GM19452 (cell line): ENCODE measurements around the gene PHTF1.
"Not testable (repeated sequence)": the region's sequence is repeated elsewhere in the genome, so short reads cannot be mapped to it uniquely, and the experiment has no call there.

Experiments used
- ATAC-seq: cut with Tn5 transposase; IDR thresholded peaks from one replicate; pipeline ENCODE4 v1.9.1; 2021; ENCODE audit not compliant: unreplicated experiment

The PHTF1 gene

GRCh38 chr1:113779542-113779941 is 20.3 kb upstream of the PHTF1 start:
- no peak for ATAC-seq

DNA sequence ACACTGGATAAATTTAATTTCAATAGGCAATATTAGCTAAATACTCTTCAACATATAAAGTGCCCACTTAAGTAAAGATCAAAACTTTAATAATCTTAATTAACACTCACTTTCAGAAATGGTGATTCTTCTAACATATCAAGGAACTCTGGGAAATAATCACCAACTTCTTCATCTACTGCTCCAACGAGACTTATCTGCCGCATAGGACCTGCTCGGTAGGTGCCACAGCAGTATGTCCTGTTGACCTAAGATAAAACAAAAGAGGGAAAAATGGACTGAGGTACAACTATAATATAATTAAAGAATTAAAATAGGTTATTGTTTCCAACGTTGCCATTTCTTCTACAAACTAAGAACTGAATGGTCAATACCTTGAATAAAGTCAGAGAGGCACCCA is 18.3 kb upstream of the PHTF1 start:
- ATAC-seq: no peak

GRCh38 chr1:113770031-113770430 is 10.7 kb upstream of the PHTF1 start:
- no peak for ATAC-seq

GRCh38 chr1:113769601-113769970 is 10.3 kb upstream of the PHTF1 start:
- no peak for ATAC-seq

DNA sequence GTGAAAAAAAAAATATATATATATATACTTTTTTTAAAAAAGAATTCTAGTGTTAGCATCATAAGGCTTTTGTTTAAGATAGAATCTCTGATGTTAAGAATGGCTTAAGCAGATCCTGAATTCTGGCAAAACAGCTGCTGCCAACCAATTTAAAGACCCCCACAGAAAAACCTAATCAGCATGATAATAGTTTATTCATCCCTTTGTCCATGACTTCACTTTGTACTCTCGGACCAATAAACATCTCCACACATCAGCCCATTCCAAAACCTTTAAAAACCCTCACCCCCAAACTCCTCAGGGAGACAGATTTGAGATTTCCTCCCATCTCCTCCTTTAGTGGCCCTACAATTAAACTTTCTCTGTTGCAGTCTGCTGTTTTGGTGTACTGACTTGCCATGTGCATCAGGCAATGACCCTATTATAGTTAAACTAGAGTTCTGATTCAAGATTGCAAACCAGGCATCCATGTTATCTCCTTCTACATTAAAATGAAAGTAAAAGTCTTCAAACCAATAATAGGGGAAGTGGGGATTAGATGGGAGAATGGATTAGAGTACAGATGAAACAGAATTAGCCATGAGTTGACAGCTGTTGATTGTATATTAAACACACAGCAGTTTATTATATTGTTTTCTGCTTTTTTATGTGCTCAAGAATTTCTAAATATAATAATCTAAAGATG is 9.8 kb upstream of the PHTF1 start:
- no peak for ATAC-seq

DNA sequence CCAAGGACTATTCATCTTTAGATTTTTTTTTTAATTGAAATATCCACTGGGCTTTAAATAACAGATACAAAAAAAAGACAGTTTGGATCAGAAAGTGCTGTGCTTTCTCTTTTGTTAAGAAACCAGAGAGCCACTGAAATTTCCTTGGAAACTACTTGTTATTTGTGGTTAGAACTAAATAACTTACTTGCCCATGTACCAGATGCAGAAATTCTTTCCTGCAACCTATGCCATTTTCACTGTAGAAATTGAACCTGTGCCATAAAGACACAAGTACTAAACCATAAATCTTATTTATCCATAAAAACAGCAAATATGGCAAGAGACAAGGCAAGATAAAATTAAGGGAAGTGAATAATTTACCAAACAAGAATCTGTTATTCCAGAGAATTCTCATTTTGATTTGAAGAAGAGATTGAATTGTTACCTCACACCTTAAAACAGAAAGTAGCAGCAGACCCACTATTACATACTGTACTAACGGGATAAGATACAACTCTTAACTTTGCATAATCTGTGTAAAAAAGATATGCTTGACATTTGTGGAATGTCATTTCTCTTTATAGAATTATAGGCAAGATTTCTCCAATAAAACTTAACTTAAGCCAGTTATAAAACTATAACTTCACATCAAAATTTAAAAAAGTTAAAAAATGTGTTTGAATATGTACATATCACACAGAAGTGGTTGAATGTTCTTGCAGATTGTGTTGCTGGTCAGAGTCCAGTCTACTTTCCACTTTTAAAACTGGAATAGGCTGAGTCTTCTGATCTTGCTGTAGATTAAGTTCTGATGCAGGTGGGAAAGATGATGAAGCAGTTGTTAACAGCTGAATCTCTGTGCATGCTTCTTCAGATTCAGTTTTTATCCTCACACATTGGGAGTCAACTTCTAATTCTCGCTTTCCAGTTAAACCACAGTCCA is 6.3 kb upstream of the PHTF1 start:
- ATAC-seq: no peak

GRCh38 chr1:113763661-113764060 is 4.4 kb upstream of the PHTF1 start:
- ATAC-seq: no peak

GRCh38 chr1:113761937-113762336 is 2.7 kb upstream of the PHTF1 start:
- ATAC-seq: no peak

- no peak for ATAC-seq
Observed at GRCh38 chr1:113760102-113761080, 1.1 kb upstream of the PHTF1 start.

DNA sequence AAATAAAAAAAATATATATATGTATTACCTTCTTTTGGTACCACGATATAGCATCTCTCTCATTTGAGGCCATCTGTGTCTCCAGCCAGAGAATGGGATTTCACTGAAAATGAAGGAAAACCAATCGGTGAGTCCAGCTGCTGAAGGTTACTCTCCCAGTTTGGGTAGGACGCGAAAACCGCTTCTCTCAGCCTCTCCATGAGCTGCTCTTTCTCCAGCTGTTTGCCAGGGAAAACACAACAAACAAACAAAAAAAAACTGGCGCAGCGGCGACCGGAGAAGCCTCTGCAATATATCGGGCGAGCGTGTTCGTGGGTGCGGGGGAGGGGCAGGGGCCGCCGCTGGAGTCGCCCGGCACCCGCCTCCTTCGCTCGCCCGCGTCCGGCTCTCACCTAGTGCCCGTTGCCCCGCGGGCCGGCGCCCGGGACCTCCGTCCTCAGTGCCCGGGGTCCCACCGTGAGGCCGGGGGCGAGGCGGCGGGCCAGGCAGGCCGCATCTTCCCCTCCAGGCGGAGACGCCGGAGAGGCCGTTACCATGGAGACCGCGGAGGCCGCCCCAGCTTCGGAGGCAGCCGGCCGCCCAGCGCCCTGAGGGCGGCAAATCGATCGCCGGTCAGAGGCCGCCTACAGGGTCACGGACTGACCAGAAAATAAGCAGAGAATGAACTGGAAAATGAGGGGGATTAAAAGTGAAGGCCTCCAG is 504 bp downstream of the PHTF1 start:
- peak; percentile 68 for ATAC-seq

- no peak for ATAC-seq
Observed at GRCh38 chr1:113756461-113756860, 2.8 kb downstream of the PHTF1 start.

GRCh38 chr1:113753333-113753732 is 6.0 kb downstream of the PHTF1 start:
- ATAC-seq: not testable (repeated sequence)

- ATAC-seq: no peak
Observed at GRCh38 chr1:113751516-113751915, 7.8 kb downstream of the PHTF1 start.

DNA sequence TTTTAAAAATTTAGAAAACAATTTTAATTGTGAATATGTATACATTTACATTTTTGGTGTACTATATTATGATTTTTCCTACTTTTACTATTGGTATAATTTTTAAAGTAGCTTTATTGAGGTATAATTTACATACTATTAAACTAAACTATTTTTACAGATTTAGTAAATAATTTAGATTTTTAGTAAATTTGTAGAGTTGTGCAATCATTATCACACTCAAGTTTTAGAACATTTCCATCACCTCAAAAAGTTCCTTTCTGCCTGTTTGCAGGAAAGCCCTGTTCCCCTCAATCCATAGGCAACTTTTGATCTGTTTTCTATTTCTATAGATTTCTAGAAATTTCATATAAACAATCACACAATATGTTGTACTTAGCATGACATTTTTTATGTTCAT is 8.2 kb downstream of the PHTF1 start:
- ATAC-seq: no peak

DNA sequence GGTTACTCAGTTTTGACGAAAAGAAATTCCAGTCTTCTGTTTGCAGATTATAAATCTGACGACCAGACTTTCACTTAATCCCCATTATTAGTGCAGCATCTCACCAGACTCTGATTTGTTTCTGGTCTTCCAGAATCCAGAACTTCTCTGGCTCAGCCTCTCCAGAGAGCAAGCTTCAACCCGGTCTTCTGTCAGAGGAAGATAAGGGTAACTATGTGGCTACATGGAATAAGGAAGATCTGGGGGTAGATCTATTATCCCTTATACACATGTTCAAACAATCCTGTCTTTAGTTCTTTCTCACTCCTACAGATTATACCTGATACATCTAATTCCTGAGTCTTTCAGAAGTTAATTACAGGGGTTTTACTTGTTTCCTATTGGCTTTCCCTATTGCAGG is 9.9 kb downstream of the PHTF1 start:
- no peak for ATAC-seq

- ATAC-seq: no peak
Observed at GRCh38 chr1:113747376-113747775, 11.9 kb downstream of the PHTF1 start.

GRCh38 chr1:113745425-113745824 is 13.9 kb downstream of the PHTF1 start:
- ATAC-seq: no peak

GRCh38 chr1:113744114-113744513 is 15.2 kb downstream of the PHTF1 start:
- ATAC-seq: no peak

DNA sequence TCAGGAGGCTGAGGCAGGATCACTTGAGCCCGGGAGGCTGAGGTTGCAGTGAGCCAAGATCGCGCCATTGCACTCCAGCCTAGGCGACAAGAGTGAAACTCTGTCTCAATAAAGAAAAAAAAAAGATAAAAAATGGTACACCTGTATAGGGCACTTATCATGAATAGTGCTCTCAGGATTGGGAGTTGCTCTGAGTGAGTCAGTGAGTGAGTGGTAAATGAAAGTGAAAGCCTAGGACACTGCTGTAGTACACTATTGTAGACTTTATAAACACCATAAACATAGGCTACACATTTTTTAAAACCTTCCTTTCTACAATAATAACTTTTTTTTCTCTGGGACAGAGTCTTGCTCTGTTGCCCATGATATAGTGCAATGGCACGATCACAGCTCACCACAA is 16.8 kb downstream of the PHTF1 start:
- ATAC-seq: no peak

DNA sequence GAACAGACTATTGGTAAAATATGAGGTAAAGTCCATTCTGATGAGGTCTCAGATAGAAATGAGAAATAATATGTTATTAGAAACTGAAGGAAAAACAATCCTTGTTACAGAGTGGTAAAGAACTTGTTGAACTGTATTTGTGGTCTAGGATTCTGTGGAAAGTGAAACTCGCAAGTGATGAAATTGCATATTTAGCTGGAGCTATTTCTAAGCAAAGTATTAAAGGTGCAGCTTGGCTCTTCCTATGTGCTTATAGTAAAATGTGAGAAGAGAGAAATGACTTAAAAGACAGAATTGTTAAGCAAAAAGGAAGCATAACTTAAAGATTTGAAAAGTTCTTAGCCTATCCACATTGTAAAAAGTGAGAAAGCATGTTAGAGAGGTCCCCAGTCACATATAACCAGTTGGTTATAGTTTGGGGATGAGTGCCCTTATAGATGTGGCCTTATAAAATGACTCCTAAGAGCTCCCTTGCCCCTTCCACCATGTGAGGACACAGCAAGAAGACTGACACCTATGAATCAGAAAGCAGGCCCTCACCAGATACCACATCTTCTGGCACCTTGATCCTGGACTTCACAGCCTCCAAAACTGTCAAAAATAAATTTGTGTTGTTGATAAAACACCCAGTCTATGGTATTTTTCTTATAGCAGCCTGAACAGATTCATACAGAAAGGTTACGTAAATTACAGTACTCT is 24.8 kb downstream of the PHTF1 start:
- no peak for ATAC-seq
